ENCODE measurements around the gene RIPK4. TPM values are rescaled to one million over a fixed set of nuclear protein-coding genes. Genes with fewer than 3 reads are reported as not detected.

Gene RIPK4
- total RNA-seq, 1 donor from 2014 or later = 15.6 TPM

- DNase-seq = no peak
Observed at GRCh38 chr21:41691205-41692184, 75.4 kb downstream of the RIPK4 start.

Small RNA genes within 50 kb of the gene (small RNA-seq; reads per million reads assigned to genes)
- gene MIR6814 (ENCODE audit: low replicate concordance) = not detected

Other genes starting within 250 kb of the RIPK4 start
- 7.0 TPM for gene PRDM15, start 112.3 kb upstream of the RIPK4 start, total RNA-seq
- gene C2CD2, start 187.0 kb upstream of the RIPK4 start, total RNA-seq = 12.1 TPM
- gene ZBTB21, start 243.3 kb upstream of the RIPK4 start, total RNA-seq = 10.7 TPM

Measured in tongue (tissue), 3 donors.